ENCODE measurements around the gene CASK. TPM values are rescaled to one million over a fixed set of nuclear protein-coding genes. Genes with fewer than 3 reads are reported as not detected.

CASK gene
- polyA plus RNA-seq, 1 donor from 2014 or later, result 58.3 TPM

DNA sequence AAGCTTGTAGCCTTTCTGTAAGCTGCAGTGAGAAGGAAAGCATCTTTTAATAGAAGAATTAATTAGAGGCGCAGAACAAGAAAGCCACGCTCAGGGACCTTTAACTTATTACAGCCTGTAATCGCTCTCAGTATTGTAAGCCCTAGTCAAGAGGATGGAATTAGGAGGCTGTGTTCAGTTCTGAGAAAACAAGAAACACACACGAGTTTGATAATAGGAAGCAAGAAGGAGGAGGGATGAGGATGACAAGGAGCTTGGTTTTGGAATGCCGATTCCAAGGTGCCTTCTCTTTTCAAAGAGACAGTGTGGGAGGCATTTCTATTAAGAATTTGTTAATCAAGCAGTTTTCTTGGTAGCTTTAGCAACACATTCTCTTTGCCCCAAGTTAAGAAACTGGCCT is 406.9 kb downstream of the CASK start:
- H3K27me3 ChIP-seq (ENCODE audit: insufficient read depth, low read depth, low read length), result no peaks in the 10 kb centered on the region
- TF ChIP-seq MXI1 (conservative IDR thresholded peaks at IDR 0.05; ENCODE audit: poor library complexity, severe bottlenecking) (no peak), TAF1 (IDR thresholded peaks at IDR 0.05; ENCODE audit: low read depth) (no peak), SMC3 (conservative IDR thresholded peaks at IDR 0.05; ENCODE audit: poor library complexity) (no peak), POLR2AphosphoS5 (IDR thresholded peaks at IDR 0.05) (no peak), EZH2 (IDR thresholded peaks at IDR 0.05; ENCODE audit: borderline replicate concordance, insufficient read depth, low read length, poor library complexity, severe bottlenecking) (no peak), RAD21 (conservative IDR thresholded peaks at IDR 0.05) (no peak), EP300 (conservative IDR thresholded peaks at IDR 0.05; ENCODE audit: poor library complexity, severe bottlenecking) (no peak)
- TF ChIP-seq, protein P1, sequence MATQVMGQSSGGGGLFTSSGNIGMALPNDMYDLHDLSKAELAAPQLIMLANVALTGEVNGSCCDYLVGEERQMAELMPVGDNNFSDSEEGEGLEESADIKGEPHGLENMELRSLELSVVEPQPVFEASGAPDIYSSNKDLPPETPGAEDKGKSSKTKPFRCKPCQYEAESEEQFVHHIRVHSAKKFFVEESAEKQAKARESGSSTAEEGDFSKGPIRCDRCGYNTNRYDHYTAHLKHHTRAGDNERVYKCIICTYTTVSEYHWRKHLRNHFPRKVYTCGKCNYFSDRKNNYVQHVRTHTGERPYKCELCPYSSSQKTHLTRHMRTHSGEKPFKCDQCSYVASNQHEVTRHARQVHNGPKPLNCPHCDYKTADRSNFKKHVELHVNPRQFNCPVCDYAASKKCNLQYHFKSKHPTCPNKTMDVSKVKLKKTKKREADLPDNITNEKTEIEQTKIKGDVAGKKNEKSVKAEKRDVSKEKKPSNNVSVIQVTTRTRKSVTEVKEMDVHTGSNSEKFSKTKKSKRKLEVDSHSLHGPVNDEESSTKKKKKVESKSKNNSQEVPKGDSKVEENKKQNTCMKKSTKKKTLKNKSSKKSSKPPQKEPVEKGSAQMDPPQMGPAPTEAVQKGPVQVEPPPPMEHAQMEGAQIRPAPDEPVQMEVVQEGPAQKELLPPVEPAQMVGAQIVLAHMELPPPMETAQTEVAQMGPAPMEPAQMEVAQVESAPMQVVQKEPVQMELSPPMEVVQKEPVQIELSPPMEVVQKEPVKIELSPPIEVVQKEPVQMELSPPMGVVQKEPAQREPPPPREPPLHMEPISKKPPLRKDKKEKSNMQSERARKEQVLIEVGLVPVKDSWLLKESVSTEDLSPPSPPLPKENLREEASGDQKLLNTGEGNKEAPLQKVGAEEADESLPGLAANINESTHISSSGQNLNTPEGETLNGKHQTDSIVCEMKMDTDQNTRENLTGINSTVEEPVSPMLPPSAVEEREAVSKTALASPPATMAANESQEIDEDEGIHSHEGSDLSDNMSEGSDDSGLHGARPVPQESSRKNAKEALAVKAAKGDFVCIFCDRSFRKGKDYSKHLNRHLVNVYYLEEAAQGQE (IDR thresholded peaks at IDR 0.05; ENCODE audit: borderline replicate concordance), result no peak
- TF ChIP-seq, protein P2, sequence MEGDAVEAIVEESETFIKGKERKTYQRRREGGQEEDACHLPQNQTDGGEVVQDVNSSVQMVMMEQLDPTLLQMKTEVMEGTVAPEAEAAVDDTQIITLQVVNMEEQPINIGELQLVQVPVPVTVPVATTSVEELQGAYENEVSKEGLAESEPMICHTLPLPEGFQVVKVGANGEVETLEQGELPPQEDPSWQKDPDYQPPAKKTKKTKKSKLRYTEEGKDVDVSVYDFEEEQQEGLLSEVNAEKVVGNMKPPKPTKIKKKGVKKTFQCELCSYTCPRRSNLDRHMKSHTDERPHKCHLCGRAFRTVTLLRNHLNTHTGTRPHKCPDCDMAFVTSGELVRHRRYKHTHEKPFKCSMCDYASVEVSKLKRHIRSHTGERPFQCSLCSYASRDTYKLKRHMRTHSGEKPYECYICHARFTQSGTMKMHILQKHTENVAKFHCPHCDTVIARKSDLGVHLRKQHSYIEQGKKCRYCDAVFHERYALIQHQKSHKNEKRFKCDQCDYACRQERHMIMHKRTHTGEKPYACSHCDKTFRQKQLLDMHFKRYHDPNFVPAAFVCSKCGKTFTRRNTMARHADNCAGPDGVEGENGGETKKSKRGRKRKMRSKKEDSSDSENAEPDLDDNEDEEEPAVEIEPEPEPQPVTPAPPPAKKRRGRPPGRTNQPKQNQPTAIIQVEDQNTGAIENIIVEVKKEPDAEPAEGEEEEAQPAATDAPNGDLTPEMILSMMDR (IDR thresholded peaks at IDR 0.05; ENCODE audit: poor library complexity, severe bottlenecking), result no peak
- peak overlapping the region; percentile 26 for H3K9ac ChIP-seq (ENCODE audit: low read length)
- no peaks in the 10 kb centered on the region for H3F3A ChIP-seq (ENCODE audit: insufficient read depth, low read length, poor library complexity, severe bottlenecking)
- no peaks in the 10 kb centered on the region for H3K9me3 ChIP-seq (ENCODE audit: low read length)
- no peak overlapping the region for H2AFZ ChIP-seq (ENCODE audit: low read depth, low read length)
- peak overlapping the region; percentile 80 for H3K27ac ChIP-seq (ENCODE audit: low read length)
- no peak overlapping the region for H3K4me2 ChIP-seq (ENCODE audit: low read length)
- no peak overlapping the region for H3K4me3 ChIP-seq (ENCODE audit: low read length)
- H3K79me2 ChIP-seq (replicated peaks; ENCODE audit: insufficient read depth, low read length), result no peaks in the 10 kb centered on the region
- no peaks in the 10 kb centered on the region for H3K9me2 ChIP-seq (ENCODE audit: insufficient read depth, low read length)
- H3K36me3 ChIP-seq (ENCODE audit: insufficient read depth, low read length), result no peaks in the 10 kb centered on the region
- H4K20me1 ChIP-seq (ENCODE audit: insufficient read depth), result no peaks in the 10 kb centered on the region

DNA sequence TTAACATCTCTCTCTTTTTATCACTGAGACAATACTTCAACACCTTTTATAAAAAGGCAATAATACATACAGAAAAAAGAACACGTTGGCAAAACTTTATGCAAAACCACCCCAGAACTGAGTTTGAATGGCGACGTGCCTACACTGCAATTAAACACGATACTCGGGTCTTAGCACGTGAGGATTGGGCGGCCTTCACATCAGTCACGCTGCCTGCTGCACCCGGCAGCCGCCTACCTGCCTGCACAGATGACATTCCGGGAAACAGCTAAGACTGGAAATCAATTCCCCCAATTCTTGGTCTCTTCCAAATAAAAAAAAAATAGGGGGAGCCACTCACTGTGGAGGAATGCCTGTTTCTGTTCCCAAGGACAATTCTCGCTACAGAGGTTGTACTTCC is 408.0 kb downstream of the CASK start:
- no peaks in the 10 kb centered on the region for H3K79me2 ChIP-seq (replicated peaks; ENCODE audit: insufficient read depth, low read length)
- no peak overlapping the region for H3K4me2 ChIP-seq (ENCODE audit: low read length)
- no peak overlapping the region for H3K27ac ChIP-seq (ENCODE audit: low read length)
- H3K36me3 ChIP-seq (ENCODE audit: insufficient read depth, low read length), result no peaks in the 10 kb centered on the region
- no peak overlapping the region for H3K4me3 ChIP-seq (ENCODE audit: low read length)
- H3F3A ChIP-seq (ENCODE audit: insufficient read depth, low read length, poor library complexity, severe bottlenecking), result no peaks in the 10 kb centered on the region
- no peaks in the 10 kb centered on the region for H4K20me1 ChIP-seq (ENCODE audit: insufficient read depth)
- no peaks in the 10 kb centered on the region for H3K27me3 ChIP-seq (ENCODE audit: insufficient read depth, low read depth, low read length)
- no peak overlapping the region for H3K9ac ChIP-seq (ENCODE audit: low read length)
- TF ChIP-seq, protein P1 (IDR thresholded peaks at IDR 0.05; ENCODE audit: borderline replicate concordance), result no peak
- TF ChIP-seq TAF1 (IDR thresholded peaks at IDR 0.05; ENCODE audit: low read depth), result no peak
- TF ChIP-seq EP300 (conservative IDR thresholded peaks at IDR 0.05; ENCODE audit: poor library complexity, severe bottlenecking), result no peak
- TF ChIP-seq RAD21 (conservative IDR thresholded peaks at IDR 0.05), result no peak
- H3K9me2 ChIP-seq (ENCODE audit: insufficient read depth, low read length), result no peaks in the 10 kb centered on the region
- H3K9me3 ChIP-seq (ENCODE audit: low read length), result no peaks in the 10 kb centered on the region
- no peak overlapping the region for H2AFZ ChIP-seq (ENCODE audit: low read depth, low read length)
